Stimulated activated naive CD8-positive, alpha-beta T cell treated with anti-CD3 and anti-CD28 coated beads, Interleukin-15, amount 100 ng/mL, for 72 hours (primary cell): ENCODE measurements around the gene PHIP.

Source experiments
- ATAC-seq: fragments of 150-1000 bp; cut with Tn5 transposase; 2 replicates; pipeline ENCODE4 v1.10.0; 2021; ENCODE audit warnings: mild to moderate bottlenecking, moderate library complexity
- DNase-seq, 2 donors: peaks; one replicate each; pipeline ENCODE4 v3.0.0; 2021 to 2022
- H3K27ac Mint-ChIP-seq, 2 donors: one replicate each; pipeline ENCODE4 v1.8.0; 2022; ENCODE audit warnings: mild to moderate bottlenecking in 2 of 2, mixed read lengths in 2 of 2, moderate library complexity in 2 of 2
- H3K27me3 Mint-ChIP-seq: one replicate; pipeline ENCODE4 v1.8.0; 2022; ENCODE audit warnings: mixed read lengths
- H3K4me1 Mint-ChIP-seq: one replicate; pipeline ENCODE4 v1.8.0; 2022; ENCODE audit warnings: mild to moderate bottlenecking, mixed read lengths
- H3K4me3 Mint-ChIP-seq, 2 donors: one replicate each; pipeline ENCODE4 v1.8.0; 2022; ENCODE audit warnings: mild to moderate bottlenecking in 2 of 2, mixed read lengths in 2 of 2, moderate library complexity in 1 of 2
- H3K9me3 Mint-ChIP-seq, 2 donors: one replicate each; pipeline ENCODE4 v1.8.0; 2022; ENCODE audit warnings: mixed read lengths in 2 of 2

Gene PHIP

GRCh38 chr6:79004239-79004638 lies 73.8 kb downstream of the PHIP start:
- Mint-ChIP-seq H3K27me3 (no peaks in the 10 kb centered on the region), H3K9me3 (no peaks in the 10 kb centered on the region), H3K4me1 (no peaks in the 10 kb centered on the region), H3K4me3 (no peak overlapping the region), H3K27ac (no peak overlapping the region)
- ATAC-seq (no peak), DNase-seq (no peak)

- Mint-ChIP-seq H3K27ac (no peak overlapping the region), H3K4me3 (no peak overlapping the region), H3K4me1 (no peaks in the 10 kb centered on the region), H3K9me3 (no peaks in the 10 kb centered on the region), H3K27me3 (no peaks in the 10 kb centered on the region)
- DNase-seq (no peak), ATAC-seq (no peak)
These were observed 76.6 kb downstream of the PHIP start for GRCh38 chr6:79001415-79001814.

GRCh38 chr6:78999737-79000136 lies 78.3 kb downstream of the PHIP start:
- H3K27me3 Mint-ChIP-seq: no peaks in the 10 kb centered on the region
- ATAC-seq (no peak), DNase-seq (no peak)
- H3K27ac Mint-ChIP-seq: no peak overlapping the region
- no peaks in the 10 kb centered on the region for H3K4me1 Mint-ChIP-seq
- H3K9me3 Mint-ChIP-seq: no peaks in the 10 kb centered on the region
- H3K4me3 Mint-ChIP-seq: no peak overlapping the region

- no peak for DNase-seq
- Mint-ChIP-seq H3K4me1 (no peaks in the 10 kb centered on the region), H3K4me3 (no peak overlapping the region), H3K27me3 (no peaks in the 10 kb centered on the region), H3K27ac (no peak overlapping the region), H3K9me3 (no peaks in the 10 kb centered on the region)
- ATAC-seq: no peak
These were observed 82.1 kb downstream of the PHIP start for GRCh38 chr6:78995946-78996345.

GRCh38 chr6:78995346-78995745 lies 82.7 kb downstream of the PHIP start:
- Mint-ChIP-seq H3K4me3 (no peak overlapping the region), H3K9me3 (no peaks in the 10 kb centered on the region), H3K27ac (no peak overlapping the region), H3K27me3 (no peaks in the 10 kb centered on the region), H3K4me1 (no peaks in the 10 kb centered on the region)
- ATAC-seq (no peak), DNase-seq (no peak)

GRCh38 chr6:78993955-78994354 lies 84.1 kb downstream of the PHIP start:
- no peak for DNase-seq
- Mint-ChIP-seq H3K9me3 (no peaks in the 10 kb centered on the region), H3K27ac (no peak overlapping the region), H3K4me1 (no peaks in the 10 kb centered on the region), H3K27me3 (no peaks in the 10 kb centered on the region), H3K4me3 (no peak overlapping the region)
- no peak for ATAC-seq

- Mint-ChIP-seq H3K4me1 (no peaks in the 10 kb centered on the region), H3K27me3 (no peaks in the 10 kb centered on the region), H3K27ac (no peak overlapping the region), H3K9me3 (no peaks in the 10 kb centered on the region), H3K4me3 (no peak overlapping the region)
- ATAC-seq (no peak), DNase-seq (no peak)
These were observed 88.9 kb downstream of the PHIP start for GRCh38 chr6:78989191-78989590.

GRCh38 chr6:78986161-78986560 lies 91.9 kb downstream of the PHIP start:
- Mint-ChIP-seq H3K27ac (no peak overlapping the region), H3K27me3 (no peaks in the 10 kb centered on the region), H3K4me3 (no peak overlapping the region), H3K9me3 (no peaks in the 10 kb centered on the region), H3K4me1 (no peaks in the 10 kb centered on the region)
- ATAC-seq (no peak), DNase-seq (no peak)

- H3K27ac Mint-ChIP-seq: no peak overlapping the region
- DNase-seq (no peak), ATAC-seq (no peak)
- no peaks in the 10 kb centered on the region for H3K27me3 Mint-ChIP-seq
- no peak overlapping the region for H3K4me3 Mint-ChIP-seq
- no peaks in the 10 kb centered on the region for H3K9me3 Mint-ChIP-seq
- no peaks in the 10 kb centered on the region for H3K4me1 Mint-ChIP-seq
These were observed 93.7 kb downstream of the PHIP start for GRCh38 chr6:78984225-78984950.

- no peak for ATAC-seq
These were observed 110.9 kb downstream of the PHIP start for GRCh38 chr6:78967191-78967590.

GRCh38 chr6:78966542-78966941 lies 111.5 kb downstream of the PHIP start:
- ATAC-seq: no peak

More at GRCh38 chr6:78967191-78967590, 110.9 kb downstream of the PHIP start:
- H3K4me3 Mint-ChIP-seq: no peak overlapping the region
- no peaks in the 10 kb centered on the region for H3K27me3 Mint-ChIP-seq
- H3K9me3 Mint-ChIP-seq: no peaks in the 10 kb centered on the region
- H3K27ac Mint-ChIP-seq: no peak overlapping the region
- DNase-seq: no peak
- no peaks in the 10 kb centered on the region for H3K4me1 Mint-ChIP-seq

GRCh38 chr6:78962448-78962847 lies 115.6 kb downstream of the PHIP start:
- H3K27ac Mint-ChIP-seq: peak overlapping the region in 1 of 2 donors; percentile 42
- no peak overlapping the region for H3K4me3 Mint-ChIP-seq
- DNase-seq (no peak), ATAC-seq (no peak)
- H3K4me1 Mint-ChIP-seq: no peaks in the 10 kb centered on the region
- H3K27me3 Mint-ChIP-seq: no peaks in the 10 kb centered on the region
- no peaks in the 10 kb centered on the region for H3K9me3 Mint-ChIP-seq

More at GRCh38 chr6:78966542-78966941, 111.5 kb downstream of the PHIP start:
- Mint-ChIP-seq H3K4me1 (no peaks in the 10 kb centered on the region), H3K4me3 (no peak overlapping the region), H3K9me3 (no peaks in the 10 kb centered on the region), H3K27me3 (no peaks in the 10 kb centered on the region), H3K27ac (no peak overlapping the region)
- DNase-seq: no peak

GRCh38 chr6:78954740-78955139 lies 123.3 kb downstream of the PHIP start:
- Mint-ChIP-seq H3K27me3 (no peaks in the 10 kb centered on the region), H3K4me3 (no peak overlapping the region), H3K4me1 (no peaks in the 10 kb centered on the region), H3K27ac (no peak overlapping the region), H3K9me3 (peaks cover 21% of the 10 kb centered on the region in 2 donors)
- ATAC-seq: no peak
- no peak for DNase-seq

GRCh38 chr6:78953798-78954197 lies 124.3 kb downstream of the PHIP start:
- H3K9me3 Mint-ChIP-seq: peaks cover 27 to 30% of the 10 kb centered on the region in 2 donors
- peak overlapping the region in 1 of 2 donors; percentile 54 for H3K27ac Mint-ChIP-seq
- DNase-seq: no peak
- no peaks in the 10 kb centered on the region for H3K4me1 Mint-ChIP-seq
- ATAC-seq: no peak
- H3K4me3 Mint-ChIP-seq: no peak overlapping the region
- H3K27me3 Mint-ChIP-seq: no peaks in the 10 kb centered on the region

- peak overlapping the region in 1 of 2 donors; percentile 23 for H3K27ac Mint-ChIP-seq
- H3K9me3 Mint-ChIP-seq: peaks cover 29 to 33% of the 10 kb centered on the region in 2 donors
- no peaks in the 10 kb centered on the region for H3K4me1 Mint-ChIP-seq
- H3K4me3 Mint-ChIP-seq: no peak overlapping the region
- DNase-seq (no peak), ATAC-seq (no peak)
- no peaks in the 10 kb centered on the region for H3K27me3 Mint-ChIP-seq
These were observed 125.7 kb downstream of the PHIP start for GRCh38 chr6:78952362-78952761.

- Mint-ChIP-seq H3K27ac (no peak overlapping the region), H3K27me3 (no peaks in the 10 kb centered on the region), H3K4me1 (no peaks in the 10 kb centered on the region), H3K4me3 (no peak overlapping the region), H3K9me3 (peaks cover 25 to 33% of the 10 kb centered on the region in 2 donors)
- ATAC-seq: no peak
- DNase-seq: no peak
These were observed 129.3 kb downstream of the PHIP start for GRCh38 chr6:78948785-78949184.

GRCh38 chr6:78947962-78948361 lies 130.1 kb downstream of the PHIP start:
- Mint-ChIP-seq H3K9me3 (peaks cover 25 to 33% of the 10 kb centered on the region in 2 donors), H3K4me1 (no peaks in the 10 kb centered on the region), H3K4me3 (no peak overlapping the region), H3K27ac (no peak overlapping the region), H3K27me3 (no peaks in the 10 kb centered on the region)
- no peak for DNase-seq
- no peak for ATAC-seq
